NCI-H1092 treated with DMSO at 0.1 percent for 48 hours (cell line): ENCODE data around the gene TCN2.
"Not testable (repeated sequence)": the region's sequence is repeated elsewhere in the genome, so short reads cannot be mapped to it uniquely, and the experiment has no call there.

Experiments
- DNase-seq: peaks from one replicate; lab custom pipeline; 2025; lab: John Stamatoyannopoulos, UW

TCN2 gene

DNA sequence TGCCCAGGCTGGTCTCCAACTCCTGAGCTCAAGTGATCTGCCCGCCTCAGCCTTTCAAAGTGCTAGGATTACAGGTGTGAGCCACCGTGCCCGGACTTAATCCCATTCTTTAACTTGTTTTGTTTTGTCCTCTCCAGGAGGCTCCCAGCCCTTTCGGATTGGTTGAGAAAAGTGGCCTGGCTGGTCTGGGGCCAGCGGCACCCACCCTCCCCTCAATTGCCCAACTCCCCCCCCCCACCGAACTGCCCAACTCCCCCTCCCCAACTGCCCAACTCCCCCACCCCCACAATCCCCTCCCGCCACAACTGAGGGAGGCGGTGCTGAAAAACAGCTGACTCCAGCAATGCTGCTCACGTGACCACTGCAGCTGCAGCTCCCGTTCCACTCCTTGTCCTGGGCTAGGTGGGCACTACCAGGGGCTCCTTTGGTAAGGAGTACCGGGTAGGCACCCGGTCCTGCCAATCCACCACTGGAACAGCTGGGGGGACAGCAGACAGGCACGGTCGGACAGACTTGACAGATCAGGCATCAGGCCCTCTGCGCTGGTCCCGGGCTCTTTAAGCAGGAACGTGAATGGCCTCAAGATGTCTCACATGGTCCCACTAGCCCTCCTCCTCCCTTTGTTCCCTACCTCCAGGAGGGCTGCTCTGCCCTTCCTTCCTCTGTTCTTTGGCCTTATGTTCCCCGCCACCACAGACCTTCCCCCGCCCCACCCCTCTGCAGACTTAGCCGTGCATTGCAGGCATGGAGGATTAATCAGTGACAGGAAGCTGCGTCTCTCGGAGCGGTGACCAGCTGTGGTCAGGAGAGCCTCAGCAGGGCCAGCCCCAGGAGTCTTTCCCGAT is at the start of gene TCN2:
TSS of gene TCN2 (plus strand) at position 720 of the 845 bp plus-strand sequence. CDS start 158 bp downstream, outside the sequence.
- DNase-seq = peak; percentile 45

GRCh38 chr22:30557243-30557642 is 49.7 kb upstream of the TCN2 start:
- DNase-seq = no peak

DNA sequence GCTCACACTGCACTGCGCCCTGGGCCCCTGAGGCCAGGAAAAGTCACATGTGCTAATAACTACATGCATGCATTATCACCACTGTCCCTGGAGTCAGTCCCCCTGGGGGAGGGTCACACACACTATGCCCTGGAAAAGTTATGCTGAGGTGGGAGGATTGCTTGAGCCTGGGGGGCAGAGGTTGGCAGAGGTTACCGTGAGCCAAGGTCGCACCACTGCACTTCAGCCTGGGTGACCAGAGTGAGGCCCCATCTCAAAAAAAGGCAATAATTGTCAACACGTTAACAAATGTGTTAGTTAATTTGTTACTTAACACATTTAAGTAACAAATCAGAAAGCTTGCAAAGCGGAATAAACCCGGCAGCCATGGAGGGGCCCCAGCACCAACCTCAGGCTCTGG is 47.1 kb upstream of the TCN2 start:
- no peak for DNase-seq

GRCh38 chr22:30560643-30561202 is 46.3 kb upstream of the TCN2 start:
- not testable (repeated sequence) for DNase-seq

- no peak for DNase-seq
Observed at GRCh38 chr22:30561402-30562189, 45.4 kb upstream of the TCN2 start.

DNA sequence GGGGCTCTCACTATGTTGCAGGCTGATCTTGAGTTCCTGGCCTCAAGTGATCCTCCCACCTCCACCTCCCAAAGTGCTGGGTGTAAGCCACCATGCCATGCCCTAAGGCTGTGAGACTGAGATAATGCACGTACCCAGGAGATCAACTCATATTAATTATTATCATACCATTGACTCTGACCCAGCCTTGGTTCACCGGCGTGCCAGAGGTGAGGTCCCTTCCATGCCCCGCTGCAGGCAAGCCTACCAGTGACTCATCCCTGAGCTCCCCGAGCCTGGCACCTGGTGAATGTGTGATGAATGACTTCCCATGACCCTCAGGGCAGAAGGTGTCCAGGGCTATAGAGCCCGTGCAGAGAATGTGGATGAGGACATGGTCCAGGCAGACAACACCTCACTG is 44.6 kb upstream of the TCN2 start:
- DNase-seq = no peak

DNA sequence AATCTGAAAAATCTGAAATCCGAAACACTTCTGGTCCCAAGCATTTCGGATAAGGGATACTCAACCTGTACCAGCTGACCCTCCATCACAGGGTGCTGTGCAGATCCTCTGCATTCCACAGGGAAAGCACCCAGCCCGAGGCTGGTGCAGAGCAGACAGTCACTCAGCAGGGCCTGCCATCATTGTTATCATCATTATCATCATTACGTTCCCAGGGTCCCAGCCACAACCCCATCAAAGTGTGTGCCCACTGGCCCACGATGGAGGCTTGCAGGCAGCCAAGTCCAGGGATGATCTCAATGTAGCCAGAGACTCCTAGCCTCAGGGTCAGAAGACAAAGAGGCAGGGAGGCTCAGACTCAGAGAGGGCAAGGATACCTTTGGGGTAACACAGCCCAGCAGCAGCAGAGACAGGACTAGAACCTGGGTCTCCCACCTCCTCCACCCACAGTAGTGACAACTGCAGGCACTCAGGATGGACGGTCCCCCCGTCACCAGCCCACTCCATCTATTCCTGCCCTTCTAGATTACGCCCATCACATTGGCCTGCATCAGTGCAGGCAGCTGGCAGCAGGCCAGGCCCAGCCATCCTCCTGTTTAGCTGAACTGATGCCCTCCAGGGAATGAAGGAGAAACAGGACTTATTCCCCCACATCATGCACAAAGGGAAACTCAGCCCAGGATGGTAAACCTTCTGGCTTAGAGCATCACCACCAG is 42.8 kb upstream of the TCN2 start:
- DNase-seq = no peak

DNA sequence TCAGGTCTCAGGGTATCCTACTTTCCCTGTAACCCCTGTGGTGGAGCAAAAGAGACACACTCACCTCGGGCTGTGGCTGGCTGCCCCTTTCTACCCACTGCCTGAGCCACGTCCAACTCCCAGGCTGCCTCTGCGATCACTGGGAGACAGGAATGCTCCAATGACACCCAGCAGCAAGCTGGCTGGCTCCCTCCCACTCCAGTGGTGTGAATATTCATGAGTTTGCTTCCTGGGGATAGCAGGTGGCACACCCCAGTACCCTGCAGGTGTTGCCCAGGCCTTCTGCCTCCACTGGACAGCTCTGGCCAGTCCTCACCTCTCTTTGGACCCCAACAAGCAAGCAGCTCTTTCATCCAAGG is 42.2 kb upstream of the TCN2 start:
- DNase-seq = no peak

DNA sequence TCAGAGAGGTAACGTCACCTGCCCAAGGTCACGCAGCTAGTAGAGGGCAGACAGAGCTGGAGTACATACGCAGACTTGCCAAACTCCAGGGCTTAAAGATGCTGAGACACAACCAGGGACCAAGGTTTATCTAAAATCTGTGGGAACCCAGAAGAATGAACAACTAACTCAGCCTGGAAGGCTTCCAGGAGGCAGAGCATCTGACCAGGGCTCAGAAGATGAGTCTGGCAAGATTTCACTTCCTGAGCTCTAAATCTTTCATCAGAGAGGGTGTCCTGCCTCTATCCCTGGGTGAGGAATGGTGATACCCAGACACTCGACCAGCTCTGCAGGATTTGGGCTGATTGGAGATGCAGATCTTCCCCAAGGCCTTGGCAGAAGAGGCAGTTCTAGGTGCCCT is 41.6 kb upstream of the TCN2 start:
- DNase-seq = no peak

DNA sequence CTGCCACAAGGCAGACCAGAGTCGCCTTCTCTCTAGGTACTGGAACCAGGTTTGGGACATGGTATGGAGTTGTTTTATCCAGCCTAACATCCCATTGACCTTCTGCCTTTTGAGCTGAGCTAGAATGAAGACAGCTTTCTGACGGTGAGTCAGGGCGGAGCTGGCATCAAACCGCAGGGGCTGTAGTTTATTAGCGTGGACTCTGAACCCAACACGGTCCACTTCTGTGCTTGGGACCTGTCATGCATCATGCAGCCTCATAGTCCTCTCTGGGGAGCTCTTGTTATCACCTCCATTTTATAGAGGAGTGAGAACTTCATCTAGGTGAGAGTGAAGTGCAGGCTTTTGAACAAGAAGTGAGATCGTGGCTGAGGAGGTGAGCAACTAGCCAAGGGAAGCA is 40.8 kb upstream of the TCN2 start:
- DNase-seq = no peak

- DNase-seq = not testable (repeated sequence)
Observed at GRCh38 chr22:30567277-30567676, 39.7 kb upstream of the TCN2 start.

- no peak for DNase-seq
Observed at GRCh38 chr22:30568137-30568805, 38.7 kb upstream of the TCN2 start.

- DNase-seq = no peak
Observed at GRCh38 chr22:30569674-30570202, 37.2 kb upstream of the TCN2 start.

DNA sequence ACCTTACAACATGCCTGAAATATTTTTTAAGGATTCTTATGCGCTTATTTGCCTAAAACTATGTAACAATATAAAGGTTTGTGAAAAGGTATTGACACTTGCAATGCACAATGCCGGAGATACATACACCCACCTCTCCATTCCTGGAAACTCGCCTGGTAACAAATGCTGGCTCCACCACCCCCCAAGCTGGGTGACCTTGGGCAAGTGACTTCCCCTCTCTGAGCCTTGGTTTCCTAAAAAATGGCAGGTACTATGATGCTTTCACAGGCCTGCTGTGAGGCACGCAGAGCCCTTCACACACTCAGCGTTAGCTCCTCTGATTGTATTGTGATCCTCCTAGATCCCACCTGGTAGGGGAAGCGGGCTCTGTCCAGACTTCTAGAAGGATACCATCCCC is 34.8 kb upstream of the TCN2 start:
- DNase-seq = no peak

GRCh38 chr22:30572840-30573593 is 34.0 kb upstream of the TCN2 start:
- DNase-seq = no peak

GRCh38 chr22:30573594-30574094 is 33.3 kb upstream of the TCN2 start:
- no peak for DNase-seq

DNA sequence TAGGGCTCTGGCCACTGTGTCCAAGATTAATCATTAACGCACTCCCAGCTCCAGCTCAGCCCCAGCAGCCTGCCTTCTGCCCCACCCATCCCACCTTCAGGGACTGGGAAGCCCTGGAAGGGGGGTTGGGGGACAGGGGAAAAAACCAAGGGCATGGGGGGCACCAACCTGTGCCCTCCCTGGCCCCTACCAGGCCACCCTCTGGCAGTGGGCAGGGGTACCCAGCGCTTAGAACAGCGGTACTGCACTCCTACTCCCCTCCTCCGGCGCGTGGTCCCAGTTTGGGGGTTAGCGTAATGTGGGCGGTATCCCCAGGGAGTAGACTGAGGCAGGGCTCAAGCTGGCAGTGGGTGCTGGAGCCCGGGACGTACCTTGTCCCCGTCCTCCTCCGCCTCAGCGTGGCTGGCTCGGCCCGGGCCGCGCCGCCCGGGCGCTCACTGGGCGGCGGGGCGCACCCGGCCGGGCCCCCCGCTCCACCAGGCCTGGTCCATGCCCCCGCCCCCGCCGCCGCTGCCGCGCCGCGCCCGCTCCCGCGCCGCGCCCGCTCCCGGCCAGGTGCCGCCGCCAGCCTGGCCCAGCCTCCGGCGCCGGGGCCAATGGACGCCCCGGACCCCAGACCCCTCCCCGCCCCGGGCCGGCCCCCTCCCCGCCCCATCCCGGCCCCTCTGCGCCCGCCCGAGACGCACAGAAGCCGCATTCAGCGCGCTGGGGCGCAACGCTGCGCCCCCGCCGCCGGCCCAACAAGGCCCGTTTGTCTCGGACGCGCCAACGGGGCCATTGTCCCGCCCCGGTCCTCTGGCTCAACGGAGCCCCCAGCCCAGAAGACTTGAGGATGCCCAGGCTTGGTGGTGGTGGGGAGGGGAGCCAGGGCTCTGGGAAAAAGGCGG is 32.6 kb upstream of the TCN2 start, which contains the start of gene GAL3ST1:
TSS of gene GAL3ST1 (minus strand) at position 571 of the 887 bp plus-strand sequence. CDS start 17,273 bp downstream, outside the sequence.
- no peak for DNase-seq

DNA sequence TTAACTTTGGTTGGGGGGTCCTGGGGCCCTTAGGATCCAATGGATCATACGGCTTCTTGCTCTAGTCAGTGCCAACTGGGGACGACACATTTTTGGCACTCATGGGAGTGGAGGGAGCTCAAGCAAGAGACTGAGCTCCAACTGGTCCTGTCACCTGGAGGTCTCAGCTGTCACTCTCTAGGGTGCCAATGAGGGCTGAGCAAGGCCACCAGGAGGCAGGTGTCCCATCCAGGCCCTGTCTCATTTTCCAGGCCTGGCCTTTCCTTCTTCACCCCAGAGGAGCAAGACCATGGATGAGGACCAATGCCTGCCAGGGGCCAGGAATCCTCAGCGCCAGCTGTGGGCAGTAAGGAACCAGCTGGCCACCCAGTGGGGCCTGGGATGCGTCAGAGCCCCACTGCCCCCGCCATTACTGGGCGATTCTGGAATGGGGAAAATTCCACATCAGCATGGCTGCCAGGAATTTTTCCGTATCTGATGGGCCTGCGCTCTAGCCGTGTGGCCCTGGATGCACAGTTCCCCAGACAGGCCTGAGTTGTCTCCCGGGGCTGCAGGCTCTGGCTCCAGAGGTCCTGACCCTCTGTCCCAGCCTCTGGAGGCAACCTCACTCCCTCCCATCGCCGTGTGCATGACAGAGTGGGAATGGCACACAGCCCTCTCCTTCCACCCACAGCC is 31.8 kb upstream of the TCN2 start:
- DNase-seq = no peak

DNA sequence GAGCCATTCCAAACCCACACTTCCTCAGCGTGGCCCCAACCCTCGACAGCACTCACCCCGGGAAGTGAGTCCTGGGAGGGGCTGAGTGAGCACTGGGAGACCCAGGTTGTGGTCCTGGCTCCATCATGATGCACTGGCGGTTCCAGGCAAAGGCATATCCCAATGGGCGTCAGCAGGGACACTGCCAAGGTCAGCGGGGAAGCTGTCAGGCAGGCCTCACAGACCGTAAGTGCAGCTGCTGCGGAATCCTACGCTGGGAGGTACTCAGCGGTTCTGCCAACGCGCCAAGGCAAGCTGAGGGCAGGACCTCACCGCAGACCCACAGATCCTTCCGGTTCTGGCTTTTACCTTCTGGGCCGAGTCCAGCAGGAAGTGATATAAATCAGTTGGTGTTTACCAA is 31.1 kb upstream of the TCN2 start:
- no peak for DNase-seq
